ENCODE data around the gene SURF4.

SURF4 gene

DNA sequence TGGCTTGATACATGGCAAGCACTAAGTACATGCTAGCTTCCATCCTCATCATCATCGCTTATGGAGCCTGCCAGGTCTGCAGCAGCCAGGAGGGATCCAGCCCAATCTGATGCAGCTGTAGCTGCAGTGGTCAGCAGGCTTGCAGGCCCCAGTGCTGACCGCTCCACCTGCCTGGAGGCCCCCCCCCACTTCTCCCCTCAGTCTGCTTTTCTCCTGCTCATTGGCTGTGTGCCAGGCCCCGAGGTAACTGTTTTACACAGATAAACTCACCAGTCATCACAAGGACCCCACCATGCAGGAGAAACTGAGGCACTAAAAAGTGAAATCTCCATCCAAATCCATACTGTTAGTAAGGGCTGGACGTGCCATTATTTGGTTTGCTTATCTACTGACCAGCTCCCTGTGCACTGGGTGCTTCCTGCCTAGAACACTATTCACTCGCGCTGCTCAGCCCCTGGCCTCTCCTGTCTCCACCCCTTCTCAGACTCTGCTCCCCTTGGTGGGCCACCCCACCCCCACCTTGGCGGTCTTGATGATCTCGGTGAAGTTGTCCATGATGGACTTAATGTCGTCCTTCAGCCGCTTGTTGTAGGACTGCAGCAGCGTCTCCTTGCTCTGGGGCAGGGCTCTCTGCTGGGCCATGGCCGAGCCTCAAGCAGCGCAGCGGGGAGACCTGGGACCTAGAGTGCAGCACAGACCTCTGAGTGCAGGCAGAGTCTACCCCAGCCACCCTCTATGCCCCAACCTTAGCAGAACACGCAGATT lies 29.7 kb downstream of the SURF4 start:
- TF ChIP-seq CTCF (IDR thresholded peaks at IDR 0.05) = no peak

- TF ChIP-seq CTCF (IDR thresholded peaks at IDR 0.05) = no peak
These were observed 30.3 kb downstream of the SURF4 start for GRCh38 chr9:133345596-133345995.

- no peak for TF ChIP-seq CTCF (IDR thresholded peaks at IDR 0.05)
These were observed 30.9 kb downstream of the SURF4 start for GRCh38 chr9:133344979-133345378.

GRCh38 chr9:133344071-133344470 lies 31.8 kb downstream of the SURF4 start:
- TF ChIP-seq CTCF (IDR thresholded peaks at IDR 0.05) = no peak

DNA sequence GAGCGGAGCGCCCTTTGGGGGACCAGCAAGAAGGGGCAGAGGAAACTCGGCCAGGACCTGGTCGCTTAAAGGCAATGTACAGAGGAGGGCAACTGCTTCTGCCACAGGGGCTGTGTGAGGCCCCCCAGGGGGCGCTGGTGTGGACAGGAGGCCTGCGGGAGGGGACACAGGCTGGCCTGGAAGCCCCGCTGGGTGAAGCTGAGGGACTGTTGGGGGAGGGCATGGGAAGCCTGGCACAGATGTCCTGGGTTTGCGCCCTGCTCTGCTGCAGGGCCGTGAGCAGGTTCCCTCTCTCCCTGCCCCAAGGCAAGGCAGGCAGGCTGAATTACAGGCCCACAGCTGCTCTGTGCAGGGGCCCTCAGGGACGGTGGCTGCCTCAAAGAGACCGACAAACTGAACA lies 33.3 kb downstream of the SURF4 start:
- no peak for TF ChIP-seq CTCF (IDR thresholded peaks at IDR 0.05)

DNA sequence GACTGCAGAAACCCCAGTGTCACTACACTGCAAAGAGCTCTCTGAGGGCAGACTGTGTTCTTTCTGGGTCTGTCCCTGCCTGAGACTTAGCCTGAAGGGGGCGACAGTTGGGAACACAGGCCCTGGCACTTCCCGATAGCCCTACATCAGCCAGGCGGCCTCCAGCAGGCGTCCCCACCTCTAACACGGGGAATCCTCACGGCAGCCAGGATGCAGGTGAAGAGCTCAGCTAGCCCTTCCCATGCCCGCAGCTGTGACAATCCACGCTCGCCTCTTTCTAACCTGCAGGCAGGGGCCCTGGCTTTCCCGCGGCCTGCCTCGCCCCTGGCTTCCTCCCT lies 33.8 kb downstream of the SURF4 start:
- peak; percentile 16; the same call in 1 of the 2 replicates for TF ChIP-seq CTCF (IDR thresholded peaks at IDR 0.05)

GRCh38 chr9:133341369-133342068 lies 34.3 kb downstream of the SURF4 start:
- no peak for TF ChIP-seq CTCF (IDR thresholded peaks at IDR 0.05)
